ENCODE data around the gene SERPINE2.

DNA sequence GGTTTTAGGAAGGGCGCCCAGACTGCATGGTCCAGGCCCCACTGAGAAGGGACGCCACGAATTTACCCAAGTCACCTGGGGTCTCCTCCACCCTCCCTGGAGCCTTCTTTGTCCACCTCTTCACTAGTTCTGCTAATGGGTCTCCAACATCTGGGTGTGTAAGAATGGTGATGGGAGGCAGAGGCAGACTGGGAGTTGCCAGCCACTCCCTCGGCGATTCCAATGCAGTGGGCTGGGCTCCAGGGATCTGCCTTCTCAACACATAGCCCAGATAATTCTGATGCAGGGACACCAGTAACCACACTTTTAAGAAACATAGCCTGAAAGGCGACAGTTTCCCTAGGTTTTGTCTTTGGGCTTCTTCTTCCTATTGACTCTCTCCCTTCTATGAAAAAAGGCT is 42.7 kb downstream of the SERPINE2 start:
- TF ChIP-seq, protein P1, sequence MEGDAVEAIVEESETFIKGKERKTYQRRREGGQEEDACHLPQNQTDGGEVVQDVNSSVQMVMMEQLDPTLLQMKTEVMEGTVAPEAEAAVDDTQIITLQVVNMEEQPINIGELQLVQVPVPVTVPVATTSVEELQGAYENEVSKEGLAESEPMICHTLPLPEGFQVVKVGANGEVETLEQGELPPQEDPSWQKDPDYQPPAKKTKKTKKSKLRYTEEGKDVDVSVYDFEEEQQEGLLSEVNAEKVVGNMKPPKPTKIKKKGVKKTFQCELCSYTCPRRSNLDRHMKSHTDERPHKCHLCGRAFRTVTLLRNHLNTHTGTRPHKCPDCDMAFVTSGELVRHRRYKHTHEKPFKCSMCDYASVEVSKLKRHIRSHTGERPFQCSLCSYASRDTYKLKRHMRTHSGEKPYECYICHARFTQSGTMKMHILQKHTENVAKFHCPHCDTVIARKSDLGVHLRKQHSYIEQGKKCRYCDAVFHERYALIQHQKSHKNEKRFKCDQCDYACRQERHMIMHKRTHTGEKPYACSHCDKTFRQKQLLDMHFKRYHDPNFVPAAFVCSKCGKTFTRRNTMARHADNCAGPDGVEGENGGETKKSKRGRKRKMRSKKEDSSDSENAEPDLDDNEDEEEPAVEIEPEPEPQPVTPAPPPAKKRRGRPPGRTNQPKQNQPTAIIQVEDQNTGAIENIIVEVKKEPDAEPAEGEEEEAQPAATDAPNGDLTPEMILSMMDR (IDR thresholded peaks at IDR 0.05 in 8 of 11, conservative IDR thresholded peaks at IDR 0.05 in 3 of 11) = no peak
- TF ChIP-seq POLR2A (IDR thresholded peaks at IDR 0.05) = no peak
